DMS79 treated with DMSO at 0.1 percent for 48 hours (cell line): ENCODE measurements around the gene LMAN2.
A peak's percentile ranks its signal among the peaks of the same experiment; 100 is the strongest.
"Not testable (repeated sequence)": the region's sequence is repeated elsewhere in the genome, so short reads cannot be mapped to it uniquely, and the experiment has no call there.

Source experiments
- DNase-seq: peaks from one replicate; lab custom pipeline; 2025; lab: John Stamatoyannopoulos, UW

Gene LMAN2

GRCh38 chr5:177306674-177307543 lies 44.6 kb downstream of the LMAN2 start:
- DNase-seq, result no peak

DNA sequence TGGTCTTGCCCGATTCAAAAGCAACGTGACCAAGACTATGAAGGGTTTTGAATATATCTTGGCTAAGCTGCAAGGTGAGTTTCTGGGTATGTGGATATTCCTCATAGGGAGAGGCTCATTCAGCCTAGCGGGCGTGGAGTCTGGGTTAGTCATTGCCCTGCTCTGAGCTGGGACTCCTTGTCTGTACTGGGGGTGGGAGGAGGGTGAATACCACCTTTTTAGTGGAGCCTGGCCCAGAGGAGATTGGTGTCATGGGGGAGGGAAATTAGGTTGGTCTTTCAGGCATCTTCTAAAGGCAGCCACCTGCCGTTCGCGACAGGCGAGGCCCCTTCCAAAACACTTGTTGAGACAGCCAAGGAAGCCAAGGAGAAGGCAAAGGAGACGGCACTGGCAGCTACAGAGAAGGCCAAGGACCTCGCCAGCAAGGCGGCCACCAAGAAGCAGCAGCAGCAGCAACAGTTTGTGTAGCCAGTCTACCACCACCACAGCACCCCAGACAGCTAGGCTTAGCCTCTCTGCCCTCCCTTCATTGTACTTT lies 45.3 kb downstream of the LMAN2 start:
- DNase-seq, result not testable (repeated sequence)

DNA sequence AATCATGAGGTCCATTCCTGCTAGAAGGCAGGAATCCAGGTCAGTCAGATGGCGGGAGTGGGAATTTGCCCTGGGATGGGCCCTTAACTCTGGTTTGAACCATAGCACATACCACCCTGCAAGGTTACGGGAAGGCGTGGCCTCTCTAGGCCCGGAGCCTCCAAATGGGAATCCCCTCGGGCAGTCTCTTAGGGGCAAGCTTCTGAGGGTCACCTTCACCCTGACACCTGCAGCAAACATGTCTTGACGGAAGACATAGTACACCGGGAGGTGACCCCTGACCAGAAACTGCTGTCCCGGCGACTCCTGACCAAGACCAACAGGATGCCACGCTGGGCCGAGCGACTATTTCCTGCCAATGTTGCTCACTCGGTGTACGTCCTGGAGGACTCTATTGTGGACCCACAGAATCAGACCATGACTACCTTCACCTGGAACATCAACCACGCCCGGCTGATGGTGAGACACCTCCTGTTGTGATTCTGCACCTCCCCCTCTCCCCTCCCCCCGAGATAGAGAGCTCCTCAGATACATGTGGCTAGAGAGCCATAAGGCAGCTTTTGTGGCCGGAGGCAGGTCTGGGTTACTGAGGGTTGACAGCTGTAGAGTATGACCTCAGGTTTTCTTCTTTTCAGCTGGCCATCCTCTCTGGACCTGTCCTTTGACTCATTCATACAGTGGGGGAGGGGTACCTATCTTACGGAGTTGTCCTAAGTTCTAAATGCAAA lies 46.9 kb downstream of the LMAN2 start:
- no peak for DNase-seq

- DNase-seq, result no peak
These were observed 47.5 kb downstream of the LMAN2 start for GRCh38 chr5:177303925-177304391.

DNA sequence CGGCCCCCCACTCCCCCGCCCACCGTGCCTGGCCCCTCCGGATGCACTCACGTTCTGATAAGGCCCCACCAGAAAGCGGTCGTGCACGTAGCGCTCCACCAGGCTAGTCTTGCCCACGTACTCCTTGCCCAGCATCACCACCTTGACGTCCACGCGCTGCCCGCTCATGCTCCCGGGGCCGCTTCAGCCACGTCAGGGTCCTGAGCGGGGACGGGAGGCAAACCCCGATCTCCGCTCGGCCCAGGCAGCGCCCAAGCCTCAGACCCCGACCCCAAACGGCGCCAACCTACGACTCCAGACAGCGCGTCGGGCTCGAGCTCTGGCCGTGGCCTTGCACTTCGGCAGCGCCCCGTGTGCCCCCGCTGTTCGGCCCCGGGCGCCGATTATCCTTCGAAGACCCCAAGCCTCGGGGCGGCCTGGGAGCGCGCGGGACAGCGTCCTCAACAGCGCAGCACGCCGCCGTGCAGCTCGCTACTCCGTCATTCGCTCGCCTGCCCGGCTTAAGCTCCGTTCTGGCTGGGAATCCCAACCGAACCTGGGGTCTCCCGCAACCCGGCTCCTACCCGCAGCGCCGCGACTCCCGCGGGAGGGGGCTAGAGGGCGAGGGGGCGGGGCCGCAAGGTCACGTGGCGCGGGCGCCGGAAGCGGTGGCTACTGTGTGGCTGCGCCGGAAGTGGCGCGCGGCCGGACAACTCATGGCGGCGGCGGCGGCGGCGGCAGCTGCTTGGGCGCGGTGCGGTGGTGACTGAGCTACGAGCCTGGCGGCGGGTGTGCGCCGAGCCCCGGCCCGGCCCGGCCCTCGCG lies 48.1 kb downstream of the LMAN2 start, which contains the start of the genes PRELID1 and RAB24:
PRELID1 (plus strand) TSS at position 679 of the 804 bp plus-strand sequence. CDS start 187 bp downstream, outside the sequence.
RAB24 (minus strand) TSS at position 599 of the 804 bp plus-strand sequence; CDS start at position 168, 431 bp downstream.
- peak; percentile 18 for DNase-seq

DNA sequence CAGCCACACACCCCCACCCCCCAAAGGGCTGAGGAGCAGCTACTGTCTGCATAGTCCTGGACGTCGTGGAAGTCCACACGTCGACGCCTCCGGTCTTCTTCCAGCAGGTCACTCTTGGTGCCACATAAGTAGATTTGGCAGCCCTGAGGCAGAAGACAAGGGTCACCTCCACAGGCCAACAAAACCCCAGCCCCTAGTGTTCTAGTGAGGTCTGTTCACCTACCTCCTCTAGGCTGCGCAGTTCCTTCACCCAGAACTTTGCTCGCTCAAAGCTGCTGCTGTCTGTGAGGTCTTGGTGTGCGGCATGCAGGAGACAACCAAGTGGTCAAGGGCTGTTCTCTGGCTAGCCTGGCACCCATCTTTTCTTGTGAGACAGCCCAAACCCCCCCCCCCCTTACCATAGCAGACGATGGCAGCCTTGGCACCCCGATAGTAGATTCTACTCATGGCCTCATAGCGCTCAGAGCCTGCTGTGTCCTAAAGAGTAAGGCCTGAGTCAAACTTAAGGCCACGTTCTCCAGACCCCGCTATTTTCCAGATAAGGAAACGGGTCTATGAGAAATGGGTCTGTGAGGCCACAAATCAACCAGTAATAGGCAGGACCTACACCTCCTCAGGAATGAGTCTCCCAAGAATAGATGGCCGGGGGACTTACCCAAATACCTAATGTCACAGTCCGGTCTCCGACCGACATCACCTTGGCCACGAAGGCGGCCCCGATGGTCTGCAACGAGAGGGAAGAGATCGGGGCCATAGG lies 48.9 kb downstream of the LMAN2 start:
- DNase-seq, result no peak

DNA sequence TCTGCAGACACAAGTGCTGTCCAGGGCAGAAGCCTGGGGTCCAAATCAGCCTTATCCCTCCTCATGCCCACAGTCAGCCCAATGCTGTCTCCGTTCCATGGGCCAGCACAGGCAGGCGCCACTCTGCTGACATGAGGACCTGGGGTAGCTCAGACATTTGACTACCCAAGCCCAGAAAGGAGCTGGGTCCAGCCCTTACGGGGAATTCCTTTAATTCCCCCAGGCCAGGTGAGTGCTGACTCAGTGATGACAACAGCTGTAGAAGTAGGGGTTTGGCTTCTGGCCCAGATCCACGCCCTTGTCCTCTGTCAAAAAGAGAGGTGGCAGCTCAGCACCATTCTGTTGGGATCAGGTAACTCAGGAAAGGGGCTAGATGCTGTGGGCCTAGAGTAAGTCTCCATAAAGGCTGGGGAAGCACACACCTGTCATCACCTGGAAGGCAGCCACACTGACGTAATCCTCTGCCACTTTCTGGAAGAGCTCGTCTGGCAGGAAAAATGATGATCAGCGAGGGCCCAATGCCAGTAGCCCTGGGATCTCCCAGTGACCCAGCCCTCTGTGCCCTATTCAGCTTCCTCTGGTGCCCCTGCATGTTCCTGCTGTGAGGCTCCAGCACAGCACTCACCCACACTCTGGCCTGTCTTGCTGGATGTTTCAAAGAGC lies 49.8 kb downstream of the LMAN2 start:
- peak; percentile 76 for DNase-seq

GRCh38 chr5:177300951-177301350 lies 50.5 kb downstream of the LMAN2 start:
- no peak for DNase-seq

DNA sequence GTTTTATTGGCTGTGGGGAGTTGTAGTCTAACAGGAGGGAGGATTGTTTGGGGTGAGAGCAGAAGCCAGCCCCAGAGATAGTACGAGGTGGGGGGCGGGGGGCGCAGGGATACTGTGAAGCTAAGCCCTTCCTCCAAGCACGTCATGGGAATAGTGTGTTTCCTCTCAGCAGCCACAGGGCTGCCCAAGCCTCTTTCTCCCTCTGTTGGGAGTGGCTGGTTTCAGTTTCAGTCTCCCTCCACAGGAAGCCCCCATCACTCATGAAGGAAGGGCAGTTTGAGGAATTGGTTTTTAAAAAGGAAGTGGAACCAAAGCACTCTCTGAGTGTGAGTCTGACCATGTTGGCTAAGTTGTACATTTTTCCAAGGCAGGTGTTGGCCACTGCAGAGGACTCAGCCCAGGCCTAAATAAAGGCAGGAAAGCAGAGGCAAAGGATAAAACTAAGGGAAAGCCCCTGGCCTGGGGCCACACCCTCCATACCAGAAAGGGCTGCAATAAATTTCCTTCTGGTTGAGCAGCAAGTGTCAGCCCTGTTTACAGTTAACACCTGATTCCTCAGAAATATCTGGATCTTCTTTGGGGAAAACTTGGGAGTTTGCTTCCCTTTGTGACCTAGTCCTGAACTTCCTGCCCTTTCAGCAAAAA lies 51.1 kb downstream of the LMAN2 start:
- DNase-seq, result no peak

- DNase-seq, result no peak
These were observed 51.8 kb downstream of the LMAN2 start for GRCh38 chr5:177299697-177300096.

DNA sequence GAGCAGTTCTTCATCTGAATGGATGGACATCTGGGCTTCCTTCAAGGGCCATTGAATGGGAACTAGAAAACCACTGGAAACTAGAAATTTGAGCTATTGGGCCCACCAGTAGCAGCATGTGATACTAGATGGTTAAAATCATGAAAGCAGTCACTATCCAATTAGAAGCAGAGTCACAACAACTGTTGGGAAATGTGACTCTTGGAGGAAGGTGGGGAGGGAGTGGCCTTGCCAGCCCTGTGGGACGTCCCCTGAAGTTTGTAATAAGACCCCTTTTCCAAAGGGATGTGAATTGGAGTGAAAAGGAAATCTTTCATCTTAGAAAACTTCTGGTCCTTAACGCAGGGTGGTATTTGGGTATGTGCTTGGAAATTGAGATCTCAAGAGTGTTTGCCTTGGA lies 53.5 kb downstream of the LMAN2 start:
- no peak for DNase-seq

DNA sequence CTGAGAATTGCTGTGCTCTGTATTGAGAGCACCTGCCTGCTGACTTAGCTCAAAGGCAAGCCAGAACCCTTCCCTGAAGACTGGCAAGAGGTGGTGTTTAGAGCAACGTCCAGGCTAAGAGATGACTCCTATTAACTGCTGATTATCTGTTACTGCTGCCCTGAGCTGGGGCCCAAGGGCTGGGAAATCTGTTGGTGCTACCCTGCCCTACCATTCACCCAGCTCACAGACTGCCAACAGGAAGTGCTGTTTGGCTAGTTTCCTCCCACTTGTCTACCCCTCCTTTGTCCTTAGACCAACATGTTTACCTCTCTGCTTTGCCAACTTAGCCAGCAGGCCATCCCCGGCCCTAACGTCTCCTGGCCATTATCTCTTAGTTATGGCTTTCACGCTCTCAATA lies 54.9 kb downstream of the LMAN2 start:
- DNase-seq, result no peak

DNA sequence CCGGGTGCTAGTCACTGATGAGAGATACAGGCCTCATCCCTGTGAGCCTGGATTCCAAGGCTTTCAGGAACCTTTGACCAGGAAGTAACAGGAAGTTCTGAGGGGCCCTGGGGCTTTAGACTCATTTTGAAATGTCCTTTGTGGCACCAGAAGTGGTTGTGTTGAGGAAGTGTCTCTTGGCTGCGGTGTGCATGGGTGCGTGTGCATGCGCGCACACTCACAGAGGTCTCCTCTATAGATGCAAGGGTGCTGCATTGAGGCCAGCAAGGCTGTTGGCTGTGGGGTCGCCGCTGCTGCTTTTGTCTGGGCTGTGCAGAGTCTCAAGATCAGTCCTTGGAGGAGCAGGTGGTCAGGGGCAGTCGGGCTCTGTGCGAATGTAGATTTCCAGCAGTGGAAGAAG lies 55.5 kb downstream of the LMAN2 start:
- no peak for DNase-seq

GRCh38 chr5:177294632-177295031 lies 56.8 kb downstream of the LMAN2 start:
- no peak for DNase-seq

GRCh38 chr5:177293819-177294581 lies 57.5 kb downstream of the LMAN2 start:
- no peak for DNase-seq

- no peak for DNase-seq
These were observed 59.7 kb downstream of the LMAN2 start for GRCh38 chr5:177291735-177292134.

DNA sequence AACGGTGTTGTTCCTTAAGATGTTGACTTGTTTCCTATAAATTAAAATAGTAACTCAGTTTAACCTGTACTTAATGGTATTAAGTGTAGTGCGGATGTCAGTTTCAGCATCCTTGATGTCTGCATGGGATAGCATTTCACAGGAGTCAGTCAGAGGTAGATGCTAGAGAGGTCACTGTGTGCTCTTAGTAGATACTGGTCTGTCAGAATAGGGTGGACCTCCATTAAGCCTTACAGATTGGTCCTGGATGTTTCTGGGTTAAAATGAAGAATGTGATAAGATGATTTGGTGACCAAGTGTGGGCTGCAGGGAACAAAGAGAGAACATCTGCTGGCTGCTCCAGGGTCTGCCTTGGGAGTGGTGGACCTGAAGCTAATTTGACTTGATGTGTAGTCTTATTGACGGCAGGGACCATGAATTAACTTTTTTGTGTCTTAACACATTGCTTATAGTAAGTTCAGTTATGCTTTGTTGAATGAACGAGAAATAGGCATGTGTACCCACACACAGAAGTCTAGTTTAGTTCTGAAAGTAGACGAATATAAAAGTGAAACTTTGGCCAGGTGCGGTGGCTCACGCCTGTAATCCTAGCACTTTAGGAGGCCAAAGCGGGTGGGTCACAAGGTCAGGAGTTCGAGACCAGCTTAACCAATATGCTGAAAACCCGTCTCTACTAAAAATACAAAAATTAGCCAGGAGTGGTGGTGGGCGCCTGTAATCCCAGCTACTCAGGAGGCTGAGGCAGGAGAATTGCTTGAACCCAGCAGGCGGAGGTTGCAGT lies 60.5 kb downstream of the LMAN2 start:
- no peak for DNase-seq

DNA sequence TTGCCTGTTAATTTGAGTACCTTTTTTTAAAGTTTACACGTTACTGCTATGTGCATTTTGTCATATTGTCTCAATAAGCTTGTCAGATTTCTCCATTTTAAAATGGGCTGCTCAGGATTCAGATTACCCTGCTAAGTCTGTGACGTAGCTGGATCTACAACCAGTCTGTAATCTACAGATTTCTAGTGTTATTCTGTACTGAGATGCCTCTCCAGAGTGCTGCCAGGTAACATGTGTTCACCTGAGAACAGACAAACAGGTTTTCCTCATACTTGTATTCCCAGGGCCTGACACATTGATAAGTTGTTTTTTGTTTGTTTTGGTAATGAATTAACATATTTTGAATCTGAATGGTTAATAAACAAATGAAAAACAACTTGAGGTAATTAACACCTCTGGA lies 63.3 kb downstream of the LMAN2 start:
- DNase-seq, result no peak
